Measurements from ENCODE around the gene ATOSB.

DNA sequence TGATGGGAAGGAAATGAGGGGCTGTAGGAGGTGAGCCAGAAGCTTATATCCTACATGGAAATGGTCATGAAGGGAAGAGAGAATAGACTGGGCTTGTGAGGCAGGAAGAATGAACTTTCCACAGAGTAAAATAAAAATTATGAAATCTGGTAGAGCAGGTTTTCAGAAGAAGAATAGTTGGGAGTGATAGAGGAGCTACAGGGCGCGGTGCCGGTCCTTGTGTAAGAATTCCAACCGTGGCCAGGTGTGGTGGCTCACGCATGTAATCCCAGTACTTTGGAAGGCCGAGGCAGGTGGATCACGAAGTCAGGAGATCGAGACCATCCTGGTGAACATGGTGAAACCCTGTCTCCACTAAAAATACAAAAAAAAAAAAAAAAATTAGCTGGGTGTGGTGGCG, 37.3 kb upstream of the ATOSB start:
- TF ChIP-seq, protein P1, sequence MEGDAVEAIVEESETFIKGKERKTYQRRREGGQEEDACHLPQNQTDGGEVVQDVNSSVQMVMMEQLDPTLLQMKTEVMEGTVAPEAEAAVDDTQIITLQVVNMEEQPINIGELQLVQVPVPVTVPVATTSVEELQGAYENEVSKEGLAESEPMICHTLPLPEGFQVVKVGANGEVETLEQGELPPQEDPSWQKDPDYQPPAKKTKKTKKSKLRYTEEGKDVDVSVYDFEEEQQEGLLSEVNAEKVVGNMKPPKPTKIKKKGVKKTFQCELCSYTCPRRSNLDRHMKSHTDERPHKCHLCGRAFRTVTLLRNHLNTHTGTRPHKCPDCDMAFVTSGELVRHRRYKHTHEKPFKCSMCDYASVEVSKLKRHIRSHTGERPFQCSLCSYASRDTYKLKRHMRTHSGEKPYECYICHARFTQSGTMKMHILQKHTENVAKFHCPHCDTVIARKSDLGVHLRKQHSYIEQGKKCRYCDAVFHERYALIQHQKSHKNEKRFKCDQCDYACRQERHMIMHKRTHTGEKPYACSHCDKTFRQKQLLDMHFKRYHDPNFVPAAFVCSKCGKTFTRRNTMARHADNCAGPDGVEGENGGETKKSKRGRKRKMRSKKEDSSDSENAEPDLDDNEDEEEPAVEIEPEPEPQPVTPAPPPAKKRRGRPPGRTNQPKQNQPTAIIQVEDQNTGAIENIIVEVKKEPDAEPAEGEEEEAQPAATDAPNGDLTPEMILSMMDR (IDR thresholded peaks at IDR 0.05; ENCODE audit: low read depth, low read length, poor library complexity, severe bottlenecking) = no peak
- TF ChIP-seq EZH2phosphoT487 (IDR thresholded peaks at IDR 0.05; ENCODE audit: borderline replicate concordance, low read length) = no peak
